ENCODE measurements around the gene MBD5.

The MBD5 gene

DNA sequence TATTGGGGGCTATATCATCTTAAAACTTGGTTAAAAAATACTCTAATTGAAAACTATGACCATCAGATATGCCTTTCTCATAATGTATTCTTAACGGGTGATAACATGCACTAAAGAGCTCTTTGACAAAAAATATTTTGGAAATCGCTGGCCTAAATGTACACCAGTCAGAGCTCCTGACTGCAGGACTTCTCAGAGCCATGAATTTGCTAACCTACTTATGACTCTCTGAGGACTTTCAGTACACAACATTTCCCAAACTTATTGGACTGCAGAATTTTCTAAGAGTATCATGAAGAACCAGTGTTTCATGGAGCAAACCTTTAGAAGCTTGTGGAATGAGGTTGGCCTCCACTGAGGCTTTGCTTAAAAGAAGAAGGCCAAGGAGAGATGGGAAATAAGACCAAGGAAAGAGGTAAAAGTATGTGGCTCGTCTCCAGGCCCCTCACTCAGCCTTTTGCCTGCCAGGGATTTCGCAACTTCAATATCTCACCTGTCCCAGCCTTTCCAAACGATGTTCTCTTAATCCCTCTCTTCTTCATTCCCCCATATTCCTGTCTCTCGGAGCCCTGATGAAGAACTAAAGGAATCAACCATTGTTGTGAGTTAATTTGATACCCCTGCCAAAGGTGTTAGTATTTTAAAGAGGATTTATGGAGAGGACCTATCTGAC, 534.9 kb downstream of the MBD5 start:
- DNase-seq (ENCODE audit: low read depth) = no peak
- no peak overlapping the region for H3K4me3 ChIP-seq (ENCODE audit: low read length)
- TF ChIP-seq, protein P1, sequence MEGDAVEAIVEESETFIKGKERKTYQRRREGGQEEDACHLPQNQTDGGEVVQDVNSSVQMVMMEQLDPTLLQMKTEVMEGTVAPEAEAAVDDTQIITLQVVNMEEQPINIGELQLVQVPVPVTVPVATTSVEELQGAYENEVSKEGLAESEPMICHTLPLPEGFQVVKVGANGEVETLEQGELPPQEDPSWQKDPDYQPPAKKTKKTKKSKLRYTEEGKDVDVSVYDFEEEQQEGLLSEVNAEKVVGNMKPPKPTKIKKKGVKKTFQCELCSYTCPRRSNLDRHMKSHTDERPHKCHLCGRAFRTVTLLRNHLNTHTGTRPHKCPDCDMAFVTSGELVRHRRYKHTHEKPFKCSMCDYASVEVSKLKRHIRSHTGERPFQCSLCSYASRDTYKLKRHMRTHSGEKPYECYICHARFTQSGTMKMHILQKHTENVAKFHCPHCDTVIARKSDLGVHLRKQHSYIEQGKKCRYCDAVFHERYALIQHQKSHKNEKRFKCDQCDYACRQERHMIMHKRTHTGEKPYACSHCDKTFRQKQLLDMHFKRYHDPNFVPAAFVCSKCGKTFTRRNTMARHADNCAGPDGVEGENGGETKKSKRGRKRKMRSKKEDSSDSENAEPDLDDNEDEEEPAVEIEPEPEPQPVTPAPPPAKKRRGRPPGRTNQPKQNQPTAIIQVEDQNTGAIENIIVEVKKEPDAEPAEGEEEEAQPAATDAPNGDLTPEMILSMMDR (IDR thresholded peaks at IDR 0.05; ENCODE audit: insufficient read depth, low read depth, low read length, missing control alignments) = no peak

DNA sequence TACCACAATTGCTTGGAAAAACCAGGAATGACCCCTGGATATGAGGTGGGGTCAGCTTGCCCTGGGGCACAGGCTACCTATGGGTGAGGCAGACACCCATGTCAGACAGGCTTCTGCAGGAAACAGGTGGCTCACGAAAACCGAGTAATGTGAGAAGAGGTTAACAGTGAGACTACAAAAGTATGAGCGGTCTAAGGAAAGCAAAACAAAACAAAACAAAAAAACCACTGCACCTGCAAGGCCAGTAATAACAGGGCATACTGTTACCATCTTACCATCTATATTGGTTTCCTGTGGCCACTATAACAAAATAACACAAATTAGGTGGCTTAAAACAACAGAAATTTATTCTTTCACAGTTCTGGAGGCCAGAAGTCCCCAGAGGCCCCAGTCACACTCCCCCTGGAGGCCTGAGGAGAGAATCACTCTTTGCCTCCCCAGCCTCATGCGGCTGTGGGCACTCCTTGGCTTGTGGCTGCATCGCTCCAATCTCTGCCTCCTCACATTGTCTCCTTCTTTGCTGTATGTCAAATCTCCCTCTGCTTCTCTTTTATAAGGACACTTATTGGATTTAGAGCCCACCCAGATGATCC, 537.0 kb downstream of the MBD5 start:
- H3K4me3 ChIP-seq (ENCODE audit: low read length) = no peak overlapping the region
- TF ChIP-seq, protein P1 (IDR thresholded peaks at IDR 0.05; ENCODE audit: insufficient read depth, low read depth, low read length, missing control alignments) = no peak
- no peak for DNase-seq (ENCODE audit: low read depth)

DNA sequence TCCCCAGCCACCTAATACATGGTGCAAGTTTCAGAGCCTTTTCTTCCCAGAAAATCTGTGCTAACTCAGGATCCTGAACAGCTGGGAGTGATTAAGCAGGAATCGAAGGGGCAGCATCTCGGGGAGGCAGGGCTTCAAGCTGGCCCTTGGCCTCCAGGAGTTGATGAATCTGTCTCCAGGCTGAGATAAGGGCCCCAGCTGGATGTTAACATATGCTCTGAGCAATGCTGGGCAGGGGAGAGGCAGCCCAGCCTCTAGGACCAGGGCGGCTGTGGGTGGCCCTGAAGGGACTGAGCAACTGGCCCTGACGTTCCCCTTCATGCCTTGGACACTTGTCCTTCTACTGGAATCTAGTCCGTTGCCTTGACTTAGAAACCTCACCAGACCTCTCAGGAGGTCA, 539.6 kb downstream of the MBD5 start:
- no peak overlapping the region for H3K4me3 ChIP-seq (ENCODE audit: low read length)
- DNase-seq (ENCODE audit: low read depth) = no peak
- TF ChIP-seq, protein P1 (IDR thresholded peaks at IDR 0.05; ENCODE audit: insufficient read depth, low read depth, low read length, missing control alignments) = no peak

DNA sequence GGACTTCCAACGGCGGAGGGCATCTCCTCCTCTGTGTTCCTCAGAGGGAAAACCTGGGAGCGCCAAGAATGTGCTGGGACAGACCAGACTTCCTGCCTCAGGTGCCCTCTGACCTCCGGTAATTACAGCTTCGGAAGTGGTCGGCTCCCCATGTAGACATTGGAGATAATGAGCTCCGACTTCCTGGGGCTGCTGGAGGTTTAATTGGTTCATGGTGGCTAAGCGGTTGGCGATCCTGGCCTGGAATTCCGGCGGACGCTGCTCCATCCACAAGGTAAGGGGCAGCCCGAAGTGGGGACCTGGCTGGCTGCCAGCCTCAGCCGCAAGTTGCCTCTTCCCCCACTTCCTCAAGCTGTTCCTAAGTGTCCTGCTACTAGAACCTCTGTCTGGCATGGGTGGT, 540.5 kb downstream of the MBD5 start:
- H3K4me3 ChIP-seq (ENCODE audit: low read length) = no peak overlapping the region
- no peak for DNase-seq (ENCODE audit: low read depth)
- TF ChIP-seq, protein P1 (IDR thresholded peaks at IDR 0.05; ENCODE audit: insufficient read depth, low read depth, low read length, missing control alignments) = no peak

DNA sequence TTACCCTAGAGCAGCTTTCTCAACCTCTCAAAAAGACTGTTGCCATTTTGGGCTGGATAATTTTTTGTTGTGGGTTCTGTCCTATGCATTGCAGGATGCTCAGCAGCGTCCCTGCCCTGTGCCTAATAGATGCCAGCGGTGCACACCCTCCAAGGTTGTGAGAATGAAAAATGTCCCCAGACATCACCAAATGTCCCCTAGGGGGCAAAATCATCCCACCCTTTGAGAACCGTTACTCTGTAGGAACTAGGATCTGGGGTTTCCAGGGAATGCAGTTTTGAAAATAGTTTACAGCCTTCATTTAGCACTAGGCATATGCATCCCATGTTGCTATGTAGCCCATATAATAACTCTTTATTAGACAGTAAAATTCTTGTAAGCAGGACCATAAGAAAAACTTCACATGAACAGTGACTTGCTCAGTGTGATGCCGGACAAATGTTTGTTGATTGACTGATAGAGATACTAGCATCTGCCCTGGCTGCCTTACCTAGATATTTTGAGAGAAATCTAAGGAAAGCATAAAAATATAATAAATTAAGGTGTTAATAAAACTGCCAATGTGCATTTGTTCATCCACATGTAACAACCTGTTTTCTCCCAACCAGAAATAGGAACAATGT, 544.5 kb downstream of the MBD5 start:
- no peak for DNase-seq (ENCODE audit: low read depth)
- TF ChIP-seq, protein P1 (IDR thresholded peaks at IDR 0.05; ENCODE audit: insufficient read depth, low read depth, low read length, missing control alignments) = no peak
- no peak overlapping the region for H3K4me3 ChIP-seq (ENCODE audit: low read length)
